Thyroid gland (tissue), 4 donors: ENCODE measurements around the gene EGFR.

ENCODE experiments used
- POLR2A ChIP-seq, 2 donors: fragments of 450-650 bp; IDR thresholded peaks; one replicate each; pipeline ENCODE4 v1.6.1; 2017; ENCODE audit warnings: antibody characterized with exemption in 2 of 2, mild to moderate bottlenecking in 2 of 2, moderate library complexity in 1 of 2
- TF ChIP-seq, protein P1 (sequence below), 6 experiments: fragments of 200-600 bp in 3 of 6; fragments of 450-650 bp in 3 of 6; sonication (generic) in 3 of 6; IDR thresholded peaks; one replicate each; pipeline ENCODE4 v1.5.1; 2016 to 2019; ENCODE audit warnings: antibody characterized with exemption in 6 of 6, mild to moderate bottlenecking in 2 of 6, inconsistent platforms in 1 of 6, moderate library complexity in 1 of 6

DNA sequence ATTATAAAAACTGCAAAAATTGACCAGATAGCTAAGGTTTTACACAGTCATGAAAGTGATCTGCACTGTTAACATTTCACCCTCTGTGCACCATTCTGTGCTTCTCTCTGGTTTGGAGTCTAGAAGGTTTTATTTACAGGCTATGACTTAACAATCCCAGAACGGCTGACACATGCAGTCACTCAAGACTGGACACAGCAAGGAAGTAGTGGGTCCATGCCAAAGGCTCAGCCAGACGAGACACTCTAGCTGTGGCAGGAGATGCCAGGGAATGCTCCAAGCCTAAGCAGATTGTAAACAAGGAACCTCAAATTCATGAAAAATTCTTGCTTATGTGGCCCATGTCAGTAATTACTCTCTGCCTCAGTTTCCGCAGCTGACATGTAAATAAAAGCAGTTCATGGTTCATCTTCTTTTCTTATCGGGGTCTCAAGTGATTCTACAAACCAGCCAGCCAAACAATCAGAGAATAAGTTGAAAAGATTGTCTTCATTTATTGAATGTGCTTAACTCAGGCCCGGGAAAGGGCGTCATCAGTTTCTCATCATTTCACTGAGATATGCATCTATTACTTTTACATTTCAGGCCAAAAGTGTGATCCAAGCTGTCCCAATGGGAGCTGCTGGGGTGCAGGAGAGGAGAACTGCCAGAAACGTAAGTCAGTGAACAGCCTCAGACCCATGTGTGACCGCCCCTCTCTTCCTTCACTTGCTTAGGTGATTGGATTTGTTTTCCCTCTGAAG lies 132.1 kb downstream of the EGFR start:
- TF ChIP-seq, protein P1, sequence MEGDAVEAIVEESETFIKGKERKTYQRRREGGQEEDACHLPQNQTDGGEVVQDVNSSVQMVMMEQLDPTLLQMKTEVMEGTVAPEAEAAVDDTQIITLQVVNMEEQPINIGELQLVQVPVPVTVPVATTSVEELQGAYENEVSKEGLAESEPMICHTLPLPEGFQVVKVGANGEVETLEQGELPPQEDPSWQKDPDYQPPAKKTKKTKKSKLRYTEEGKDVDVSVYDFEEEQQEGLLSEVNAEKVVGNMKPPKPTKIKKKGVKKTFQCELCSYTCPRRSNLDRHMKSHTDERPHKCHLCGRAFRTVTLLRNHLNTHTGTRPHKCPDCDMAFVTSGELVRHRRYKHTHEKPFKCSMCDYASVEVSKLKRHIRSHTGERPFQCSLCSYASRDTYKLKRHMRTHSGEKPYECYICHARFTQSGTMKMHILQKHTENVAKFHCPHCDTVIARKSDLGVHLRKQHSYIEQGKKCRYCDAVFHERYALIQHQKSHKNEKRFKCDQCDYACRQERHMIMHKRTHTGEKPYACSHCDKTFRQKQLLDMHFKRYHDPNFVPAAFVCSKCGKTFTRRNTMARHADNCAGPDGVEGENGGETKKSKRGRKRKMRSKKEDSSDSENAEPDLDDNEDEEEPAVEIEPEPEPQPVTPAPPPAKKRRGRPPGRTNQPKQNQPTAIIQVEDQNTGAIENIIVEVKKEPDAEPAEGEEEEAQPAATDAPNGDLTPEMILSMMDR (IDR thresholded peaks at IDR 0.05): no peak
- no peak for TF ChIP-seq POLR2A (IDR thresholded peaks at IDR 0.05)
